ENCODE data around the gene TFPI. TPM values are rescaled to one million over a fixed set of nuclear protein-coding genes. Genes with fewer than 3 reads are reported as not detected.

The TFPI gene
- total and polyA plus RNA-seq, 11 donors: 13.5 to 63.7 (median 24.6) TPM

- 46 to 67% (median 53%) methylated on average over 1 of the region's 1 CpG for WGBS, 4 donors
- intact Hi-C loops (cut with DNase I): loop anchor here in 1 of 10 donors (5.0 kb wide), 1 partner anchor 36 kb away; no protein-coding TSS in a partner anchor
- TF ChIP-seq CTCF (IDR thresholded peaks at IDR 0.05) (no peak), POLR2A (IDR thresholded peaks at IDR 0.05) (no peak)
- Histone ChIP-seq H3K36me3 (no peaks in the 10 kb centered on the region), H3K9me3 (no peaks in the 10 kb centered on the region), H3K27me3 (no peaks in the 10 kb centered on the region), H3K4me3 (no peak overlapping the region), H3K4me1 (peaks cover 0 to 57% (median 7%) of the 10 kb centered on the region in 12 donors), H3K27ac (peak overlapping the region in 4 of 12 donors; percentile 11 to 31 (median 18))
- ATAC-seq: no peak
- DNase-seq: no peak
Measured at GRCh38 chr2:187438455-187438854, 115.8 kb downstream of the TFPI start.

GRCh38 chr2:187435756-187436155, 118.5 kb downstream of the TFPI start:
- H3K27ac ChIP-seq: no peak overlapping the region
- H3K4me3 ChIP-seq: no peak overlapping the region
- DNase-seq (no peak), ATAC-seq (no peak)
- peaks cover 0 to 61% (median 8%) of the 10 kb centered on the region in 12 donors for H3K4me1 ChIP-seq
- no peaks in the 10 kb centered on the region for H3K36me3 ChIP-seq
- 45 to 52% (median 51%) methylated on average over 4 of the region's 4 CpGs for WGBS, 4 donors
- H3K9me3 ChIP-seq: no peaks in the 10 kb centered on the region
- intact Hi-C loops (cut with DNase I): loop anchor here in 1 of 10 donors (5.0 kb wide), 1 partner anchor 33 kb away; no protein-coding TSS in a partner anchor
- TF ChIP-seq CTCF (IDR thresholded peaks at IDR 0.05): no peak
- no peak for TF ChIP-seq POLR2A (IDR thresholded peaks at IDR 0.05)
- no peaks in the 10 kb centered on the region for H3K27me3 ChIP-seq

- H3K4me1 ChIP-seq: peaks cover 0 to 61% (median 11%) of the 10 kb centered on the region in 12 donors
Measured at GRCh38 chr2:187435078-187435477, 119.2 kb downstream of the TFPI start.

GRCh38 chr2:187434342-187434785, 119.9 kb downstream of the TFPI start:
- no peak for TF ChIP-seq CTCF (IDR thresholded peaks at IDR 0.05)
- no peak for TF ChIP-seq POLR2A (IDR thresholded peaks at IDR 0.05)
- Histone ChIP-seq H3K4me1 (peaks cover 0 to 64% (median 14%) of the 10 kb centered on the region in 12 donors), H3K4me3 (no peak overlapping the region), H3K27ac (peak overlapping the region in 5 of 12 donors; percentile 1 to 28 (median 9)), H3K27me3 (no peaks in the 10 kb centered on the region), H3K36me3 (no peaks in the 10 kb centered on the region), H3K9me3 (no peaks in the 10 kb centered on the region)
- intact Hi-C loops (cut with DNase I): no loop called here
- WGBS, 4 donors: 82 to 88% (median 86%) methylated on average over 1 of the region's 1 CpG
- ATAC-seq (no peak), DNase-seq (no peak)

More at GRCh38 chr2:187435078-187435477, 119.2 kb downstream of the TFPI start:
- H3K9me3 ChIP-seq: no peaks in the 10 kb centered on the region
- ATAC-seq (no peak), DNase-seq (no peak)
- H3K4me3 ChIP-seq: no peak overlapping the region
- no peaks in the 10 kb centered on the region for H3K36me3 ChIP-seq
- no peaks in the 10 kb centered on the region for H3K27me3 ChIP-seq
- TF ChIP-seq CTCF (IDR thresholded peaks at IDR 0.05) (no peak), POLR2A (IDR thresholded peaks at IDR 0.05) (no peak)
- intact Hi-C loops (cut with DNase I): loop anchor here in 1 of 10 donors (5.0 kb wide), 1 partner anchor 33 kb away; no protein-coding TSS in a partner anchor
- 57 to 68% (median 64%) methylated on average over 3 of the region's 3 CpGs for WGBS, 4 donors
- peak overlapping the region in 5 of 12 donors; percentile 9 to 42 (median 28) for H3K27ac ChIP-seq

All from heart left ventricle (tissue), 16 donors.